ENCODE results near the gene LIPM. TPM values are rescaled to one million over a fixed set of nuclear protein-coding genes. Genes with fewer than 3 reads are reported as not detected.

LIPM gene
- polyA plus RNA-seq, 3 donors = not detected

GRCh38 chr10:88805924-88806323 is 3.4 kb downstream of the LIPM start:
- no peaks in the 10 kb centered on the region for H3K27me3 ChIP-seq (ENCODE audit: control insufficient read depth in 2 of 2, insufficient read depth in 2 of 2, low read length in 2 of 2)
- DNase-seq = no peak
- H3K27ac ChIP-seq (ENCODE audit: low read depth in 1 of 2, low read length in 2 of 2) = no peak overlapping the region
- no peaks in the 10 kb centered on the region for H4K20me1 ChIP-seq (ENCODE audit: insufficient read depth, low read length)
- no peaks in the 10 kb centered on the region for H3K9me3 ChIP-seq (replicated peaks in 1 of 2; ENCODE audit: control insufficient read depth in 1 of 2, insufficient read depth in 1 of 2, low read length in 2 of 2)
- H3K9ac ChIP-seq (ENCODE audit: insufficient read depth, low read length, poor library complexity, severe bottlenecking) = no peak overlapping the region
- H2AFZ ChIP-seq (ENCODE audit: insufficient read depth, low read depth, low read length, poor library complexity, severe bottlenecking) = no peak overlapping the region
- no peak overlapping the region for H3K4me2 ChIP-seq (replicated peaks; ENCODE audit: extremely low read depth, low read length, poor library complexity, severe bottlenecking)
- Mint-ChIP-seq H3K4me3 (no peak overlapping the region), H3K36me3 (no peaks in the 10 kb centered on the region), H3K9me3 (peaks cover 0 to 3% (median 0%) of the 10 kb centered on the region in 7 donors), H3K4me1 (peaks cover 5% of the 10 kb centered on the region), H3K27ac (no peak overlapping the region), H3K27me3 (ENCODE audit: low read depth in 3 of 3) (peaks cover 0 to 3% (median 1%) of the 10 kb centered on the region in 3 donors)
- H3K36me3 ChIP-seq (replicated peaks in 1 of 2; ENCODE audit: control insufficient read depth in 1 of 2, insufficient read depth in 2 of 2, low read length in 2 of 2) = no peaks in the 10 kb centered on the region
- no peaks in the 10 kb centered on the region for H3K79me2 ChIP-seq (ENCODE audit: insufficient read depth, low read length)
- no peak for TF ChIP-seq CTCF (IDR thresholded peaks at IDR 0.05)
- no peak overlapping the region for H3K4me3 ChIP-seq (replicated peaks in 1 of 3; ENCODE audit: low read depth in 2 of 3, low read length in 3 of 3)
- 58% methylated on average over 3 of the region's 3 CpGs for WGBS (ENCODE audit: insufficient coverage)
- H3K4me1 ChIP-seq (ENCODE audit: control insufficient read depth in 1 of 2, insufficient read depth in 2 of 2, low read length in 2 of 2) = no peaks in the 10 kb centered on the region
- intact Hi-C loops (cut with micrococcal nuclease) = loop anchor here in 1 of 2 donors (10.0 kb wide), 1 partner anchor 241 kb away; no protein-coding TSS in a partner anchor

- Mint-ChIP-seq H3K36me3 (no peaks in the 10 kb centered on the region), H3K9me3 (peaks cover 0 to 3% (median 0%) of the 10 kb centered on the region in 7 donors), H3K4me1 (peaks cover 12% of the 10 kb centered on the region), H3K27me3 (ENCODE audit: low read depth in 3 of 3) (peaks cover 0 to 2% (median 1%) of the 10 kb centered on the region in 3 donors), H3K27ac (no peak overlapping the region), H3K4me3 (no peak overlapping the region)
- Histone ChIP-seq H3K27ac (ENCODE audit: low read depth in 1 of 2, low read length in 2 of 2) (no peak overlapping the region), H3K4me2 (replicated peaks; ENCODE audit: extremely low read depth, low read length, poor library complexity, severe bottlenecking) (no peak overlapping the region), H4K20me1 (ENCODE audit: insufficient read depth, low read length) (no peaks in the 10 kb centered on the region), H3K4me1 (ENCODE audit: control insufficient read depth in 1 of 2, insufficient read depth in 2 of 2, low read length in 2 of 2) (no peaks in the 10 kb centered on the region), H2AFZ (ENCODE audit: insufficient read depth, low read depth, low read length, poor library complexity, severe bottlenecking) (no peak overlapping the region), H3K9me3 (replicated peaks in 1 of 2; ENCODE audit: control insufficient read depth in 1 of 2, insufficient read depth in 1 of 2, low read length in 2 of 2) (no peaks in the 10 kb centered on the region), H3K4me3 (replicated peaks in 1 of 3; ENCODE audit: low read depth in 2 of 3, low read length in 3 of 3) (no peak overlapping the region), H3K27me3 (ENCODE audit: control insufficient read depth in 2 of 2, insufficient read depth in 2 of 2, low read length in 2 of 2) (no peaks in the 10 kb centered on the region), H3K9ac (ENCODE audit: insufficient read depth, low read length, poor library complexity, severe bottlenecking) (no peak overlapping the region), H3K36me3 (replicated peaks in 1 of 2; ENCODE audit: control insufficient read depth in 1 of 2, insufficient read depth in 2 of 2, low read length in 2 of 2) (no peaks in the 10 kb centered on the region), H3K79me2 (ENCODE audit: insufficient read depth, low read length) (no peaks in the 10 kb centered on the region)
- intact Hi-C loops (cut with micrococcal nuclease) = loop anchor here (10.0 kb wide), 2 partner anchors 115 to 245 kb away; no protein-coding TSS in a partner anchor
- WGBS (ENCODE audit: insufficient coverage) = 95% methylated on average over 2 of the region's 4 CpGs
- TF ChIP-seq CTCF (IDR thresholded peaks at IDR 0.05) = no peak
- no peak for DNase-seq
Measured at GRCh38 chr10:88809621-88810020, 7.1 kb downstream of the LIPM start.

All from CD14-positive monocyte (primary cell).